ENCODE measurements around the gene PCDHGA2.

DNA sequence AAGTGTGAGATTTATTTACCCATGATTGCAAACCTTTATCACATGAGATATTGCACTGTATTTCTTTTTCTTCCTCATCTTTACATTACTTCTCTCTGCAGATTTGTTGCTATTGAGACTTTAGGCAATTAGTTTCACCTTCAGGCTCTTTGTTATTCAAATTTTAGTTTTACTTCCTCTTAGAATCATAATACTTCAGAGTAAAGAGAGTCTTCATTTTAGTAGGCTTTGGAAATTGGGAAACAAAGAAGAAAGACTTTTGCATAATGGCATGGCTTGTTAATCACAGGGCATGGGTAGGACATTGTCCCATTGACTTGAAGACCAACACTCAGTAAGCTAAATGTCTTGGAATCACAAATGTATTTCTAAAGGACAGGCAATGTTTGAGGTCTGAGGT, 24.2 kb downstream of the PCDHGA2 start:
- no peak for TF ChIP-seq TAF1 (IDR thresholded peaks at IDR 0.05; ENCODE audit: low read depth, low read length)
- TF ChIP-seq POLR2A (IDR thresholded peaks at IDR 0.05; ENCODE audit: low read depth, low read length): no peak
- no peak for TF ChIP-seq POLR2AphosphoS5 (IDR thresholded peaks at IDR 0.05; ENCODE audit: low read depth, low read length)
